COLO668 (cell line): ENCODE measurements around the gene ZBED3.
"Not testable (repeated sequence)": the region's sequence is repeated elsewhere in the genome, so short reads cannot be mapped to it uniquely, and the experiment has no call there.

Experiments used
- DNase-seq: peaks from one replicate; lab custom pipeline; 2025; ENCODE audit not compliant: unreplicated experiment; lab: John Stamatoyannopoulos, UW

The ZBED3 gene

GRCh38 chr5:77086689-77087483, at the start of gene ZBED3:
Gene ZBED3, minus strand, starts transcription at chr5:77087285. Its CDS starts 9,407 bp downstream, at chr5:77077878.
- DNase-seq = peak; percentile 66

- DNase-seq = no peak
These were observed 46.1 kb upstream of the ZBED3 start for GRCh38 chr5:77133061-77133758.

DNA sequence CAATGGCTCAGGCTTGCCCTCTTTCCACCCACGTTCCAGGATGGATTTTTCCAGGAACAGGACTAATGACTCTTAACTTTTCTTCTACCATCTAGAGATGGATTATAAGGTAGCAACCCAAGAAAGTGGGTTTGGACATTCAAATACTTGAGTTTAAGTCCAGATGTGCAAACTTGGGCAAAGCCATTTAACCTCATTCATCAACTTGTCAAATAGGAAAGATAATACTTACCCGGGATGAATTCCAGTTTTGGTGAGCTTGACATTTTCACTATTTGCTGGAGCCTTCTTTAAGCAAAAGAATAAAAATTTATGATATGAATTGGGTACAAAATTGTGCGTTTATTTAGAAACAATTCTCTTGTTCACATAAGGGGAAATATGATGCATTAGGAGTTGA, 44.3 kb upstream of the ZBED3 start:
- no peak for DNase-seq

DNA sequence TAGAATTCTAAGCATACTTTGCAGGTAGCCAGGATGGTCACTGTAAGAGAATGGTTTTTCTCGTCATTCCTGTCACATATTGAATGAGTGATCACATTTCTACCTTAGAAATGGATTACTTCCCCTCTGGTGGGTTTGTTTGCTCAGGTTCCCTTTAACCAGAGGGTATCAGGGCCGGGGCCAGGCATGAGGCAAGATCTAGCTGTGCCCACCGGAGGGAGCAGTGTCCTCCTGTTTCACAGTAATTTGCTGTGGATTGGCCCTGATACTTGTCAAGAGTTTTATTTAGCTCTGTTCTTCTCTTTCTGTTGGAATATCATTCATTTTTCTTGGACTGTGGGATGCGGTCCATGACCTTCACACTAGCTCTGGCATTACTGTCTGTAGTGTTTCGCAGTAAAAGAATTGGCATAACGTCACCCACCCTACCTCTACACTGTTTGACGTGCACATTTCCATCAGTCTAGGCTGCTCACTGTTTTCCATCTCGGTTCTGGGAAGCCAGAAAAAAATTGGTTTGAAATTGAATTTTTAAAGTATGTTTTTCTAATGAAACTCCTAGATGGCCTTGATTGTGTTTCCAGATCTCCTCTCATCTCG, 42.4 kb upstream of the ZBED3 start:
- peak; percentile 11 for DNase-seq

- no peak for DNase-seq
These were observed 41.5 kb upstream of the ZBED3 start for GRCh38 chr5:77128411-77129061.

GRCh38 chr5:77123057-77123456, 36.0 kb upstream of the ZBED3 start:
- no peak for DNase-seq

DNA sequence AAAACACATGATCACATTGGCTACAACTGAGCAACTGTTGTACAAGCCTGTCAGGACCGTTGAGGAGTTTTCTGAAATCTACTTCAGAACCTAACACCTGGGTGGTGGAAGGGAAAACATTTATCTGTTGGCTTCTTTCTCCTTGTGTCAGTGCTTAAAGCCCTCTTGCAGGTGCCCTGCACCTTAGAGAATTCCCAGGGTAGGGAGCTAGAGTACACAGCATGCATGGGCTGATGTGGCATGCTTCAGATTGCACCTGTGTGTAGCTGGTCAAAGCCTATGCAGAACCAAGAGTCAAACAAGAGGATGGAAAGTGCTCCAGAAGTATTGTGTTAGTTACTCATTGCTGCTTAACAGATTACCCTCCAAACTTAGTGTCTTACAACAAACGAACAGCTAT, 33.6 kb upstream of the ZBED3 start:
- DNase-seq = no peak

DNA sequence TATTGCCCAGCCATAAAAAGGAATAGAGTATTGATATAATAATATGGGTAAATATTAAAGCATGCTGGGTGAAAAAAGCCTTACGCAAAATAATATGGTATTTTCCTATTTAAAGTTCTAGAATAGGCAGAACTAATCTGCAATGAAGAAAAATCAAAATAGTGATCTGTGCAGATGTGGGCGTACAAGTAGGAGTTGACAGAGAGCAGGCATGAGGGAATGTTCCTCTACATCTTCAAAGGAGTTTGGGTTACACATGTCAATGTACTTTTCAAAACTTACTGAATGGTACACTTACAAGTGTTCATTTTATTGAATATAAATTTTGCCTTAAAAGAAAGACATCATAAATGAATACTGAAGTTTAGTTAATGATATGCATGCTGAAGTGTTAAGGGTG, 33.0 kb upstream of the ZBED3 start:
- no peak for DNase-seq

DNA sequence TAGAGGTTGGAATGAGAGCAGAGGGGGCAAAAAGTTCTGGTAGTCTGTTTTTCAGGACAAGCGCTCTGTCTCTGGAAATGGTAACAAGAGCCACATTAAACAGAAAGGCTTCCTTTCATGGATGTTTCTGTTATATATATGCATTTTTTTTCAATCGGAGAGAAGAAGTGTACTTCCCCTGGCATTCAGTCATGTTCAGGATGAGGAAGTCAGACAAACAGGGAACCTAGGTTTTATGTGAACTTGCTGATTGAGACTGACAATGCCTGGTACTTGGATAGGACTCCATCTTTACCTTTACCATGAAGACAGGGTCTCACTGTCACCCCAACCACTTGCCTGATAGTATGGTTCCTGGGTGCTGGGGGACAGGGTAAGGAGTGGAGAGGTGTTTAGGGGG, 30.1 kb upstream of the ZBED3 start:
- DNase-seq = no peak

DNA sequence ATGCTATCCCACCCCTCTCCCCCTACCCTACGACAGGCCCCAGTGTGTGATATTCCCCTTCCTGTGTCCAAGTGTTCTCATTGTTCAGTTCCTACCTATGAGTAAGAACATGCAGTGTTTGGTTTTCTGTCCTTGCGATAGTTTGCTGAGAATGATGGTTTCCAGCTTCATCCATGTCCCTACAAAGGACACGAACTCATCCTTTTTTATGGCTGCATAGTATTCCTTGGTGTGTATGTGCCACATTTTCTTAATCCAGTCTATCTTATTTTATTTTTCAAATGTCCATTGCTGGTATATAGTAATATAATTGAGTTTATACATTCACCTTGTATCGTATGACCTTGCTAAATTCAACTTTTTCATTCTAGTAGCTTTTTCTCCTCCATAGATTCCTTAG, 19.9 kb upstream of the ZBED3 start:
- not testable (repeated sequence) for DNase-seq

DNA sequence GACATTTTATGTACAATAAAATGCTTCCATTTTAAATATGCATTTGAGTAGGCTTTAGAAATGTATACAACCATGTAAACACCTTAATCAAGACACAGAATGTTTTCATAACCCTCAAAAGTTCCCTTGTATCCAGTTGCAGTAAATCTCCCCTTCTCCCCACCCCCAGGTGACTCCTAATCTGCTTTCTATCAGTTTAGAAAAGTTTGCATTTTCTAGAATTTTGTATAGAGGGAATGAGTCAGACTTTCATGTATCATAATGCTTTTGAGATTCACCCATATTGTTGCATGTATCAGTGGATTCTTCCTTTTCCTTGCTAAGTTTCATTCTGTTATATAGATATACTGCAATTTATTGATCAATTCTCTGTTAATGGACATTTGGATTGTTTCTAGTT, 17.7 kb upstream of the ZBED3 start:
- no peak for DNase-seq

DNA sequence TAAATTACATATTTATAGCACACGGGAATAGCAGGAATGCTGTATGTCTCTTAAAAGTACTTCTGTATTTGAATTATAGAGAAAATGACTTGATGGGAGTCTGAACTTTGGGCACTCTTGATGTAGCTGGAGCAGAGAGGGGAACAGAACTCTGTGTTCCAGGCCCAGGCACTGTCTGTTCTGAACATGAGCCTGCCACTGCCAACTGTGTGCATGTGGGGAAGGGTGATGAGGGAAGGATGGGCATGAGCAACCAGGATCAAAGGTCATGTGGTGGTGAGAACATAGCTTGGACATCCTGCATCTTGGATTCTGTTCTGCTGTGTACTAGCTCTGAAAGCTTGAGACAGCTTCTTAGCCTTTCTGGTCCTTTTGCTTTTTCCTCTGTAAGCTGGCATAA, 16.4 kb upstream of the ZBED3 start:
- no peak for DNase-seq

- no peak for DNase-seq
These were observed 15.5 kb upstream of the ZBED3 start for GRCh38 chr5:77102549-77102948.

DNA sequence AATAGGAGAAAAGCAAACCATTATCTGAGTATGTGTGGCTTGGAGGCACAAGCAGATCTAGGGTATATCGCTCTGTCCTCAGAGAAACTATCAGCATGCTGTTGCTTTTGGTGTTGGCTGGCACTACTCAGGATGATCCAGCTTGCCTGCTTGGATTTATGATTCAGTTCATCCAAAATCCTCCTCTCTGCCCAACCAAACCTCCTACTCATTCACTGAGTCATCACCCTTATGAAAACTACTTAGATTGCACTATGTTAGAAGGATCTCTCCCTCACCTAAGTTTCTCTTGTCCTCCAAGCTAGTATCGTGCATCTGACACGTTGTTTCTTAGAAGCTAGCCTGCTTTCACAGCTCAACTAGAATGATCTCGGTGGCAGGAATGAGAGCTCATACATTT, 14.2 kb upstream of the ZBED3 start:
- no peak for DNase-seq

- no peak for DNase-seq
These were observed 8.1 kb upstream of the ZBED3 start for GRCh38 chr5:77095189-77095588.

GRCh38 chr5:77087484-77088261, 588 bp upstream of the ZBED3 start:
- no peak for DNase-seq

DNA sequence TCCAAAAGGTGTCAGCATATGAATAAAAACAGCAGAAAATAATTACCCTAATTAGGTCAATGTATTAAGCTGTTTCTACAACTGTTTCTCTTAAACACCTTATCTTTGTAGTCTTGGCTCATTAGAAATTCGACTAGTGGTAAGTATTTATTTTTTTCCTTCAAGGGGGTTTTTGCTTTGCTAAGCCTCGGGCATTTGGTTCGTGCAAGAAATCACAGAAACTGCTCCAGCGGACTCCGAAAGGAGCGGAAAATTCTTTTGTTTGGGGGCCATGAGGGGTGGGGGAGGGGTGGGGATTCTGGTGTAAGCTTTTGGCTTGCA, 757 bp downstream of the ZBED3 start:
- DNase-seq = no peak

DNA sequence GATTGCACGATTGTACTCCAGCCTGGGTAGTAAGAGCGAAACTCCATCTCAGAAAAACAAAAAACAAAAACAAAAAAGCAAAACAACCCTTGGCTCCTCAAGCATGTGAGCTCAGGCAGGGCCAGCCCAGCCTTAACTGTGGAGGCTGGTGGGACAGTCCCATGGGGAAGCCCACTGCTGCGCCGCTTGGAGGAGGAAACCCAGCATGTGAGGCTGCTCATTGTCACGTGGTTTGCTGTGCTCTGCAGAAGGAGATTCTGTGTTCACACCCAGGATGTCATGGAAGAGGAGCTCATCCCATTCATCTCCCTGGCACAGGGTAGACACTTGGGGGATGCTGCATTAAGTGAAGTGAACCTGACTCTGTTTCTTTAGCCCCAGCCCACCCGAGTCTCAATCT, 4.0 kb downstream of the ZBED3 start:
- no peak for DNase-seq

DNA sequence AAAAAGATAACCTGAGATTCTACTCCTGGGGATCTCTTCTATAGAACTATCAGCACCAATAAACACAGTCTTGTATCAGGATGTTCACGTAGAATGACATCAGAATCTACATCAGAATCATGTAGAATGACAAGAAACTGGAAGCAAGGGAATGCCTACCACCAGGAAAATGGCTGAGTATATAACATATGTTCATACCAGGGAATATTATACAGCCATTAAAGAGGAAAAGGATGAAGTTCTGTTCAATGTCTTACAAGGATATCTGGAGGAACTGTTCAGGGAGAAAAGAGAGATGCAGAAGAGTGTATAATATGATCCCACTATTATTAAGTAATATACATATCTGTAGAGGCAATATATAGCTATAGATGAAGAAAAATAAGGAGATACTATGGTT, 4.8 kb downstream of the ZBED3 start:
- DNase-seq = no peak

DNA sequence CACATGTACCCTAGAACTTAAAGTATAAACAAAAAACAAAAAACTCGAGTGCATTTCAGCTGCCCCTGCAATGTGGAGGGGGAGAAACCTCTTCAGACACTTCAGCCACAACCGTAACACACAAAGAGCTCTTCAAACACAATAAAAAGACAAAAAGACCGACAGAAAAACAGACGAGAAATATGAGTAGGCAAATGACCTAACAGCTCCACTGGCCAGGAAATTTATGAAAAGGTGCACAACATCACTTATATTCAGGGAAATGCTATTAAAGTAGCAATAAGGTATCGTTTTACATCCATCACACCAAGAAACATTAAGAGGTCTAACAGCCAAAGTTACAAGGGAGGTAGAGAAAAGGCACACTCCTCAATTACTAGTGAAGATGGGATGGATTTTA, 6.2 kb downstream of the ZBED3 start:
- DNase-seq = no peak

GRCh38 chr5:77080479-77080878, 6.6 kb downstream of the ZBED3 start:
- DNase-seq = peak; percentile 4
